GM19397 (cell line): ENCODE results near the gene C9orf40.

Experiments
- ATAC-seq: cut with Tn5 transposase; IDR thresholded peaks from one replicate; pipeline ENCODE4 v1.9.1; 2021; ENCODE audit warnings: mild to moderate bottlenecking, moderate library complexity; ENCODE audit not compliant: unreplicated experiment

Gene C9orf40

DNA sequence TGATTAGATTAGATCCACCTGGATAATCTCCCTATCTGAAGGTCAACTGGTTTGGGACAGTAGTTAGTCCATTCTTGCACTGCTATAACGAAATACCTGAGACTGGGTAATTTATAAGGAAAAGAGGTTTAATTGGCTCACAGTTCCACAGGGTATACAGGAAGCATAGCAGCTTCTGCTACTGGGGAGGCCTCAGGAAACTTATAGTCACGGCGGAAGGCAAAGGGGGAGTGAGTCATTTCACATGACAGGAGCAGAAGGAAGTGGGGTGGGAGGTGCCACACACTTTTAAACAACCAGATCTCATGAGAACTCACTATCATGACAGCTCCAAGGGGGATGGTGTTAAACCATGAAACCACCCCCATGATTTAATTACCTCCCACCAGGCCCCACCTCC is 9.9 kb downstream of the C9orf40 start:
- ATAC-seq = no peak

DNA sequence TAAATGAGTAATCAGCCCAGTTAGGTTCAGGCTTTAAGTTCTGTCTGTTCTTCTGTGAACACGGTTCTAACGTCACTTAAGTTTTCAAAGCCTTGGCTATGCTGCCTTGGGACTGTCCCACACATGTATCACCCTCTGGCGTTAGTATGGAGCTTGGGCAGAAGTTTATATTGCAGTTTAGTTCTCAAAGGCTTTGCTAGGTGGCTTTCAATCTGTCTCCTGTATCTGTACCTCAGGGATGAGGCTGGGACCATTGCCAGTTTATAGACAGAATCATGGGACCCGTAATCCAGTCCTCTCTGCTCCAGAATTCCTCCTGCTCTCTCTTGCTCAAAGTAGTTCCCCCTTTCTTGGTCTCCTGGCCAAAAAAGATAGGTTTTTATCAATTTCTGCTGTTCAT is 12.1 kb downstream of the C9orf40 start:
- no peak for ATAC-seq

GRCh38 chr9:74935008-74935407 is 17.7 kb downstream of the C9orf40 start:
- ATAC-seq = no peak

GRCh38 chr9:74921737-74922136 is 31.0 kb downstream of the C9orf40 start:
- no peak for ATAC-seq

DNA sequence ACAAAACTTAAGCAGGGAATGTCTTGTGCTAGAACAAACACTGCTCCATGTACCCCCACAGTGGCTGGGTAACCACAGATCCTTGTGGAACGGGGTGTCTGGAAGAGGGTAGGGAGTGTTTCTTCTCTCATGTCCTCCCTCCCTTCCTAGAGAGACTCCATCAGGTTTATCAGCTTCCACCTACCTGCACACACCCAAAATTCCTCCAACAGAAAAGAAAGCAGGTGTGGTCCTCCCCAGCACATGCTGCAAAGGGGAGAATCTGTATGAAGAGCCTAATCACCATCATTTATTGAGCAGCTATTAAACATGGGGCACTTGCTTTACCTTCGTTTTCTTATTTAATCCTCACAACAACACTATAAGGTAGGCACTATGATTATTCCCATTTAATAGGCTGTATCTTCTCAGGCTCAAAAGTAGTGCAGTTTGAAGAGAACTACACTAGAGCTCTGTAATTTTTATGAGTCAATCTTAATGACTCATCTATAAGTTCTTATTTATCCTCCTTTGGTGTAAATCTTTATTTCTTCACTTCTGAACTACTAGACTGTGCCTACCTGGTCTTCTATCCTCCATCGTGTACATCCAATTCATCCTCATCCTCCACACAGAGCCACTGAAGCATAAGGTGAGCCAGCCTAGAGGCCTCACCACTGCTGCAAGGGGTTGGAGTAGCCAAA is 31.6 kb downstream of the C9orf40 start:
- no peak for ATAC-seq

- ATAC-seq = no peak
Observed at GRCh38 chr9:74910036-74910435, 42.7 kb downstream of the C9orf40 start.

DNA sequence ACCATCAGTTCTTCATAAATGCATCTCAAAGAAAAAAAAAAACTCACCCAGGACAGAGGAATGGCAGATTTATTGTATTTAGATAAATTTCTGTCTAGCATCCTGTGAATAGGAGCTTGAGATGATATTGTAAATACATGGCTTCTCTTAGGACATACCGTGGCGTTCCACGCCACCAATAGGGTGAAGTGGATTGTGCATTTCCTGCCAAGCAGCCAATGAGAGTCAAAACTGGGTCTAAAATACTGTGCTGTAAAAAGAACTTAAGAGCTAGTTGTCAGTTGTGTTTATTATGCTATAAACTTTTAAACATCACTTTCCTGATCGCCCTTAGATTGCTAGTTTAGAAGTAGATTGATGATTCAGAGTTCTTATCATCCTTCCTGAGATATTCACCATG is 44.0 kb downstream of the C9orf40 start:
- no peak for ATAC-seq

- ATAC-seq = no peak
Observed at GRCh38 chr9:74907085-74907484, 45.6 kb downstream of the C9orf40 start.

GRCh38 chr9:74901001-74901400 is 51.7 kb downstream of the C9orf40 start:
- ATAC-seq = no peak
